T-helper 1 cell (primary cell): ENCODE measurements around the gene TEX53.

Experiments
- DNase-seq, 5 donors: peaks; one replicate each; pipeline ENCODE4 v3.0.0-alpha.2; 2012 to 2020
- total RNA-seq, 4 donors: gene quantifications; one replicate each; lab custom pipeline; 2026; lab: John Stamatoyannopoulos, UW

Gene TEX53
- 0 reads per million in 4 donors for total RNA-seq

DNA sequence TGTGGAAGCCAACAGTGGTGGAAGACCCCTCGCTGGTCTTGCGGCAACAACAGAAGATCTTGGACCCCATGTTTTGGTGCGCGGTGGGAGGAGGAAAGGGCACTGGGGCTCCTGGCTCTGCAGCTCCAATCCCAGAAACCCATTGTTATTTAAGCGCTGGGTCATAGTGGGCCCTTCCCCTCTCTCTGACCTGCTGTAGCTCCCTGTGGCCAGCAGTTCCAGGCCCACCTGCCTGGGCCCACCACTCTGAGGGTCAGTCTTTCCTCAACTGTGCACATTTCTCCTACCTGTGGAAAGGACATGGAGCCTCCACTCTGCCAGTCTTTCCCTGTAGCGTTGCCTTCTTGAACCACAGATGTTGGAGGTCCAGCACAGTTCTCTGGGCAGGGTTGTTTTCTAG is at the start of gene TEX53:
Gene TEX53, minus strand, starts transcription at position 101 of the 400 bp plus-strand sequence. Its CDS starts 31 bp downstream, at position 70.
- DNase-seq, result no peak

GRCh38 chr9:114706711-114707110 is 49.1 kb upstream of the TEX53 start:
- DNase-seq, result no peak

DNA sequence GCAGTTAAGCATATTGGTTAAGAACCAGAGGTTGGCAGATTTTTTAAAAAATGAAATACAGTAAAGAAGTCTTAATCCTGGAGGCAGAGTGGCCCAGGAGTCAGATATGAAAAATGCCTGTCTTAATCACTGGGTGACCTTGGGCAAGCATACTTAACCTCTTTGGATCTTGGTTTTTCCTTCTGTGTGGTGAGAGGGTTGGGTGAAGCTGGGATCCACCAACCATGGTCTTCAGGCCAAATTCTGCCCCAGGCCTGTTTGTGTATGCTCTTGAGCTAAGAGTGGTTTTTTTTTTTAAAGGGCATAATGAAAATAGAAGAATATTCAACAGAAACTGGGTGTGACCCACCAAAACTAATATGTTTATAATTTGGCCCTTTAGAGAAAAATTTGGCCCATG is 44.4 kb upstream of the TEX53 start:
- no peak for DNase-seq

DNA sequence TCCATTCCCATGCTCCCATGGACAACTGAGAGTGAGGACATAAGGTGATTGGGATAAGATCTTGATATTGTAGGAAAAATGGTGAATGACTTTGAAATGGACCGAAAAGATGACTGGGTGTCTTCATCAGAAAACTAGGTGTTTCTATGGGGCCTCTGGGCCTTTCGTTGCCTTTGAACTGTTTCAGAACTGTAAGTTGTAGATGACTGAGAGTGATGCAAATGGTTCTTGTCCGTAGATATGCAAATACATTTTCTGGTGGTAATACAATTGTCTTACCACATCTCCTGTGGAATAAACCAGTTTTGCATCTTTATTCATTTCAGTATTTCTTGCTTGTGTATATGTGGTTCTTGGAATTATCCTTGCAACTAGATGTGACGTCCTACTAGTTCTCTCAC is 40.3 kb upstream of the TEX53 start:
- peak in 1 of 5 donors; percentile 76 for DNase-seq

- DNase-seq, result peak in 1 of 5 donors; percentile 94
These were observed 39.4 kb upstream of the TEX53 start for GRCh38 chr9:114696814-114697544.

GRCh38 chr9:114695948-114696347 is 38.3 kb upstream of the TEX53 start:
- DNase-seq, result peak in 1 of 5 donors; percentile 27

GRCh38 chr9:114694719-114695269 is 37.2 kb upstream of the TEX53 start:
- DNase-seq, result peak in 1 of 5 donors; percentile 79

- no peak for DNase-seq
These were observed 36.5 kb upstream of the TEX53 start for GRCh38 chr9:114694146-114694545.

GRCh38 chr9:114693248-114693855 is 35.7 kb upstream of the TEX53 start:
- no peak for DNase-seq

DNA sequence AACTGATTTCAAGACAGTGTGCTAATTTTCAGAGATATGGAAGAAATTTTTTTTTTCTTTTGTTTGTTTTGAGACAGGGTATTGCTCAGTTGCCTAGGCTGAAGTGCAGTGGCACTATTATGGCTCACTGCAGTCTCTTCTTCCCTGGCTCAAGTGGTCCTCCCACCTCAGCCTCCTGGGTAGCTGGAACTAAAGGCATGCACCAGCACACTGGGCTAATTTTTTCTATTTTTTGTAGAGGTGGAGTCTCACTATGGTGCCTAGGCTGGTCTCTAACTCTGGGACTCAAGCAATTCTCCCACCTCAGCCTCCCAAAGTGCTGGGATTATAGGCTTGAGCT is 34.3 kb upstream of the TEX53 start:
- no peak for DNase-seq

DNA sequence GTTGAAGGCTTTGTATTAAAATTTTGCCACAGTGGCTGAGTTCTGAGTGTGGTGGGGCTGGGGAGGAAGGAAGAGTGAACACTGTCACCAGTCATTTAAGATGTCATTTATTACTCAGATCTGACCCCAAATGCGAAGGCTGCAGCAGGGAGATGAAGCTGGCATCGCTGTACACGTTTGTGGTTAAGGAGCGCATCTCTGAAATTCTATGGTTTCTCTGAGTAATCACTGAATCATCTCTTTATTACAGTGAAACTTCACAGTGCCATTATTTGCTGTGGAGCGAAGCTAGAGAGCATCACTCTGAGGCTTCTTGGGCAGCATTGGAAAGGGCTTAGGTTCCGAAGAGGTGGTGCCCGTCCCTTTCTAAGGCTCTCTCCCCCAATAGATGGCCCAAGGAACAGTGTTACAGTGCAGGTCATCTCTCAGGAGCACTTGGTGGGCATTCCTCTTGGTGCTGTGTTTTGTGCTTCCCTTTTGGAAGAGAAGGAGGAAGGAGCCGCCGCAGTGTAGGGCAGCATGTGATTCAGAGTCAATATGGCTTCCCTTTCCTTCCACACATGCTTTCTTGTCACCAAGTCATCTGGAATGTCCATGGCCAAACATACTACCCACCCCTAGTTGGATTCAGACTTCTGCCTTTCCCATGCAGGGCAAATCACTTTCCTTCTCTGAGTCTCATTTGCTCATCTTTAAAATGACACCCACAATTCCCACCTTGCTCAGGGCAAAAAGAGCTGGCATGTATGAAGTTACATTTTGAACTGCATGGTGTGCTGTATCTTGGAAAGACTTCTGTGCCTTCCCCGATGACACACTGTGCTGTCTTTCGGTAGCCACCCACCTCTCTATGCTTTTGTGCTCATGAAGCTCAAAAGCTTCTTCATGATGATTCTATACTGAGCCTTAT is 33.7 kb upstream of the TEX53 start:
- DNase-seq, result peak in 3 of 5 donors; percentile 19 to 98 (median 24)

DNA sequence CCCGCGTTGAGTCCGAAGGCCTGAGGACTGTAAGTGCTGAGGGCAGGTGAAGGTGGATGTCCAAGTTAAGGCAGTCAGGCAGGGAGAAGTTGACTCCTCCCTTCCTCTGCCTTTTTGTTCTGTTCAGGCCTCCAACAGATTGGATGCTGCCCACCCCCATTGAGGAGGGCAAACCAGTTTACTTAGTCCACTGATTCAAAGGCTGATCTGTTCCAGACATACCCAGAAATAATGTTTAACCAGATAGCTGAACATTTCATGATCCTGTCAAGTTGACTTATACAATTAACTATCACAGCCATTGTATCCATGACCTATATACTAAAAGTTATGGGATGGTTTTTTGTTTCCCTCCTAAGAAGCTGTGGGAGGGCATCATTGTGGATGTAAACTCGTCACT is 32.7 kb upstream of the TEX53 start:
- DNase-seq, result peak in 1 of 5 donors; percentile 32

DNA sequence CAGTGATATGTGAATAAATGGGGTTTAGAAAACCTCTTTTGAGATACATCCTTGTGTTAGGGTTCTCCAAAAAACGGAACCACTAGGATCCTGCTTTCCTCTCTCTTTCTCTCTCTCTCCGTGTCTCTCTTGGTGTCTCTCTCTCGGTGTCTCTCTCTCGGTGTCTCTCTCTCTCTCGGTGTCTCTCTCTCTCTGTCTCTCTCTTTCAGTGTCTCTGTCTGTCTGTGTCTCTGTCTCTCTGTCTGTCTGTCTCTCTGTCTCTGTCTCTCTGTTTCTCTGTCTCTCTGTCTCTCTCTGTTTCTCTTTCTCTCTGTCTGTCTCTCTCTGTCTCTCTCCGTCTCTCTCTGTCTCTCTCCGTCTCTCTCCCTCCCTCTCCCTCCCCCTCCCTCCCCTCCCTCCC is 32.2 kb upstream of the TEX53 start:
- DNase-seq, result no peak

DNA sequence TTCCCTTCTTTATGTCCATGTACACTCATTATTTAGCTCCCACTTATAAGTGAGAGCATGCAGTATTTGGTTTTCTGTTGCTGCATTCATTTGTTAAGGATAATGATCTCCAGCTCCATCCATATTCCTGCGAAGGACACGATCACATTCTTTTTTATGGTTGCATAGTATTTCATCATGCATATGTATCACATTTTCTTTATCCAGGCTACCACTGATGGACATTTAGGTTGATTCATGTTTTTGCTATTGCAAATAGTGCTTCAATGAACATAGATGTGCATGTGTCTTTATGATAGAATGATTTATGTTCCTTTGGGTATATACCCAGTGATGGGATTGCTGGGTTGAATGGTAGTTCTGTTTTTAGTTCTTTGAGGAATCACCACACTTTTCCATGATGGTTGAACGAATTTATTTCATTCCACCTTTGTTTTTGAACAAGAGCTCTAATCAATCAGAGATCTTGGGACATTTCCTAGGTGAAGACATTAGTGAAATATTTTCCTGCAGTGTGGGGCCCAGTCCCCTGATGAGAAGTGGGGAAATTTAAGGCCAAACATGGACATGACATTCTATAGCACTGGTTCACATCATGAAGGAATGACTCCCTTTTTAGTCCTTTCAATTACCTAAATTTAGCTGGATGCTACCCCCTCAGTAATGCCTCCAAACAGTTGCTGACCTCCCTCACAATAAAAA is 31.5 kb upstream of the TEX53 start:
- DNase-seq, result no peak

DNA sequence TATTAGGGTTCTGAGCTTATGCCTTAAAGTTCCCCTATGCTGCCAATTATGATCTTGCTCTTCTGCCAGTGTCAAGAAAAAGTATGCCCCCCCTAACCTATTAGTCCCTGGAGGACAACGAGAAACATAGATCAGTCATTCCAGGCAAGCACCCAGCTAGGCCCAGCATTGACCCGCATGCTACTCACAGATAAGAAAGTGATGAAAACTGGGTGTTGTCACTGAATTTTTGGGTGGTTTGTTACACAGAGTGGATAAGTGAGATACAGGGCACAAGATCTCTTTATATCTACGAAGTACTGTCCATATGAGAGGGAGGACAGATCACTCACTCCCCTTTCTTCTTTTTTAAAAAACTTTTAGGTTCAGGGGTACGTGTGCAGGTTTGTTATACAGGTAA is 30.8 kb upstream of the TEX53 start:
- DNase-seq, result no peak

GRCh38 chr9:114687034-114687433 is 29.4 kb upstream of the TEX53 start:
- no peak for DNase-seq

DNA sequence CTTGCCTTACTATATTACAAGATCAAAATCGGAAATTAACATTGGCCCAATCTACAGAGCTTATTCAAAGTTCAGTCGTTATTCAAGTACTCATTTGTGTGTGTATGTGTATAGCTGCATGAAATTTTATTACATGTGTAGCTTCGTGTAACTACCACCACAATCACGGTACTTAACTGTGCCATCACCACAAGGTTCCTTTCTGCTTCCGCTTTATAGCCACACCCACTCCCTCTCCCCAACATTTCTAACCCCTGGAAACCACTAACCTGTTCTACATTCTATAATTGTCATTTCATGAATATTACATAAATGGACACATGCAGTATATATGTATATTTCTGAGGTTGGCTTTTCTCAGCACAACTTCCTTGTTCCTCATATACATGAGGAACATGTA is 28.3 kb upstream of the TEX53 start:
- DNase-seq, result peak in 1 of 5 donors; percentile 60

DNA sequence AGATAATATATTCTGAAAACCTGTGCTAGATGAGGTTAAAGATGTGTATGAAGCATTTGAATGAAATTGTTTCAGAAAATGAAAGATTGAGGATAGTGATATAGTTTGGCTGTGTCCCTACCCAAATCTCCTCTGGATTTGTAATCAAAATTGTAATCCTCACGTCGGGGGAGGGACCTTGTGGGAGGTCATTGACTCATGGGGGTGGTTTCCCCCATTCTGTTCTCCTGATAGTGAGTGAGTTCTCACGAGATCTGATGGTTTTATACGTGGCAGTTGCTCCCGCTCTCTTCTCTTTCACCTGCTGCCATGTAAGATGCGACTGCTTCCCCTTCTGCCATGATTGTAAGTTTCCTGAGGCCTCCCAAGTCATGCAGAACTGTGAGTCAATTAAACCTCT is 26.4 kb upstream of the TEX53 start:
- DNase-seq, result no peak

DNA sequence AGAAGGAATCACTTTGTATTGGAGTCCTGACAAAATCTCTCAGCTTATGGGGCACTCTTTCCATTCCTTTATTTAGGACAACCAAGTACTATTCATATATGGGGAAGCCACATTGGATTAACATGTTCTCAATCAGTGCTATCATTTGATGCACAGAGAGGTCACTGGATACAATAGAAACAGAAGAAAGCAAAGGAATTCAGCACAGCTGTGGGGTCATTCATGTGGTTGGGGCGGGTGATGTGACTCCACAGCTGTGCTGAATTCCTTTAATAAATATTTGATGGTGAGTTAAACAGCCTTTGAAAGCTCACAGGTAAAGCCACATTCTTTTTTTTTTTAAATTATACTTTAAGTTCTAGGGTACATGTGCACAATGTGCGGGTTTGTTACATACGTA is 25.2 kb upstream of the TEX53 start:
- DNase-seq, result no peak

DNA sequence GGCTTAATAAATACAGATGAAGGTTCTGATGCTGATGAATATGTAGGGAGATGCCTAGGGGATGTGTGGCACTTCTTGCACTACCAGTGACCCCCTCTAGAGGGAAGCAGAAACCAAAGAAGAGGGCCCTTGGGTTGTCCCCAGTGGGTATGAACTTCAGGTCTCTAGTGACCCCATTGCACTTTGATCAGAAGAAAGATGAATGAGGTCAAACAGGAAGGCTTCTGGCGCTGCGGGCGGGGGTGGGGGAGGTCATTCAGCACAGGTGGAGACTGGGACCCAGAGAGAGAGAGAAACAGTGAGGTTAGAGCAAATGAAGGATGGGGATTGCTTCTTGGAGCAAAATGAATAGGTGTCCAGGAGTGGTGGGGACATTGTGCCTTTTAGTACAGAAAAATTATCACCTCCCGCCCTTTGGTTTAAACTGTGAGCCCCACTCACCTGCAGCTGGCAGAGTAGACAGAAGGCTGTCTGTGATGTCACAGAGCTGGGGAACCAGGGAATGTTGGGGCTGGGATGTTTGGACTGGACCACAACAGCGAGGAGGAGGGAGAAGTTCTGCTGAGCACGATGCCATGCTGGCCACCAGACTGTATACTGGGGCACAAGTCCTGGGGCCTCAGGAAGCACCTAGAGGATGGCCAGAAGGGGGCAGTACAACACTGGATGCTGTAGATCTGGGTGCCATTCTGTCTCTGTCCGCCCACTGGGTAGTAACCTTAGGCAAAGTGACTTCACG is 24.2 kb upstream of the TEX53 start, which contains the start of gene TEX48:
Gene TEX48, minus strand, starts transcription at position 599 of the 739 bp plus-strand sequence. CDS start 10,469 bp downstream, outside the sequence.
- DNase-seq, result peak; percentile 37 to 89 (median 69)

DNA sequence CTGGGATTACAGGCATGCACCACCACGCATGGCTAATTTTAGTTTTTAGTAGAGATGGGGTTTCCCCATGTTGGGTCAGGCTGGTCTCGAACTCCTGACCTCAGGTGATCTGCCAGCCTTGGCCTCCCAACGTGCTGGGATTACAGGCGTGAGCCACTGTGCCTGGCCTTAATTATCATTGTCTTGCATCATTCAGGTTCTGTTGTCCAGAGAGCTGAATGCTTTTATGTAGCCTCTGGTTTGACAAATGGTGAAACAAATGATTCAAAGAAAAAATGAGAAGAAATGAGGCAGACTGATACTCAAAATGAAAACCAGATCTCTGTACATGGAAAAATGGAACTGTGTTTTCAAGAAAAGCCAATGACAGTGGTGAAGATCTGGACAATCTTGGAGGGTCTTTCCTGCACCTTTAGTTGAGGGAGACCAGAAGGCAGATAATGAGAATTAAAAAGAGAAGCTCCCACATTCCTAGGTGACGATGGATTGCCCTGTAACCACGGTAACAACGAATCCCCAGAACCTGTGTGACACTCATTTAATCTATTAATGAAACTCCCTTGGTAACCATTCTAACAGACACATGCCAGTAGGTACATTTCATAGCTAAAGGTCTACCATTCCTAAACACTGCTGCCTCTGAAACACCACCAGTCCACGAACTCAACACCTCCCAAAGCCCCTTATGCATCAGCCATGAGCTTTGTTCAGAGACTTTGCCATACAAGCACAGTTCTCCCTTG is 22.8 kb upstream of the TEX53 start:
- no peak for DNase-seq
